D721Med (cell line): ENCODE measurements around the gene NENF.

Source experiments
- DNase-seq: peaks from one replicate; pipeline ENCODE4 v3.0.0; 2011; ENCODE audit warnings: low spot score; ENCODE audit not compliant: insufficient read length
- FAIRE-seq: peaks from 2 replicates; lab custom pipeline; 2011; peaks lifted over from hg19 to GRCh38; lab: Jason Lieb, UNC
- TF ChIP-seq, protein P1 (sequence below): IDR thresholded peaks from 2 replicates; pipeline ENCODE4 v1.5.1; 2012; ENCODE audit warnings: mild to moderate bottlenecking, control low read depth; ENCODE audit not compliant: insufficient read depth; ENCODE audit errors: missing control alignments

NENF gene

DNA sequence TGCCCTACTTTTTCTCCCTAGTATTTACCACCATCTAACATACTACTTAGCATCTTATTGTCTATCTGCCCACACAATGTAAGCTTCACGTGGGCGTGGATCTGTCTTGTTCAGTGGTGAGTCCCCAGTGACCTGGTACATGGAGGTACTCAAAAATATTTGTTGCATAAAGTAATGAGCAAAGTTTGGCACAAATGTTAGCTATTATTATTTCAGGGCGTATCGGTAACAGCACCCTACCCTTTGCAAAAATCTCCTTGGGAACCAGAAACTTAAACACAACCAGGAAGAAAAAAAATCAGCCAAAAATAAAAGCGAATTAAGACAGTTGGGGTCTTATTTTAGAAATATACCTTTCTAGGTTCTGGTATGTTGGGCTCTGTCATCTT, 454 bp upstream of the NENF start:
- TF ChIP-seq, protein P1, sequence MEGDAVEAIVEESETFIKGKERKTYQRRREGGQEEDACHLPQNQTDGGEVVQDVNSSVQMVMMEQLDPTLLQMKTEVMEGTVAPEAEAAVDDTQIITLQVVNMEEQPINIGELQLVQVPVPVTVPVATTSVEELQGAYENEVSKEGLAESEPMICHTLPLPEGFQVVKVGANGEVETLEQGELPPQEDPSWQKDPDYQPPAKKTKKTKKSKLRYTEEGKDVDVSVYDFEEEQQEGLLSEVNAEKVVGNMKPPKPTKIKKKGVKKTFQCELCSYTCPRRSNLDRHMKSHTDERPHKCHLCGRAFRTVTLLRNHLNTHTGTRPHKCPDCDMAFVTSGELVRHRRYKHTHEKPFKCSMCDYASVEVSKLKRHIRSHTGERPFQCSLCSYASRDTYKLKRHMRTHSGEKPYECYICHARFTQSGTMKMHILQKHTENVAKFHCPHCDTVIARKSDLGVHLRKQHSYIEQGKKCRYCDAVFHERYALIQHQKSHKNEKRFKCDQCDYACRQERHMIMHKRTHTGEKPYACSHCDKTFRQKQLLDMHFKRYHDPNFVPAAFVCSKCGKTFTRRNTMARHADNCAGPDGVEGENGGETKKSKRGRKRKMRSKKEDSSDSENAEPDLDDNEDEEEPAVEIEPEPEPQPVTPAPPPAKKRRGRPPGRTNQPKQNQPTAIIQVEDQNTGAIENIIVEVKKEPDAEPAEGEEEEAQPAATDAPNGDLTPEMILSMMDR = no peak
- FAIRE-seq = peak; percentile 56
- DNase-seq = no peak

DNA sequence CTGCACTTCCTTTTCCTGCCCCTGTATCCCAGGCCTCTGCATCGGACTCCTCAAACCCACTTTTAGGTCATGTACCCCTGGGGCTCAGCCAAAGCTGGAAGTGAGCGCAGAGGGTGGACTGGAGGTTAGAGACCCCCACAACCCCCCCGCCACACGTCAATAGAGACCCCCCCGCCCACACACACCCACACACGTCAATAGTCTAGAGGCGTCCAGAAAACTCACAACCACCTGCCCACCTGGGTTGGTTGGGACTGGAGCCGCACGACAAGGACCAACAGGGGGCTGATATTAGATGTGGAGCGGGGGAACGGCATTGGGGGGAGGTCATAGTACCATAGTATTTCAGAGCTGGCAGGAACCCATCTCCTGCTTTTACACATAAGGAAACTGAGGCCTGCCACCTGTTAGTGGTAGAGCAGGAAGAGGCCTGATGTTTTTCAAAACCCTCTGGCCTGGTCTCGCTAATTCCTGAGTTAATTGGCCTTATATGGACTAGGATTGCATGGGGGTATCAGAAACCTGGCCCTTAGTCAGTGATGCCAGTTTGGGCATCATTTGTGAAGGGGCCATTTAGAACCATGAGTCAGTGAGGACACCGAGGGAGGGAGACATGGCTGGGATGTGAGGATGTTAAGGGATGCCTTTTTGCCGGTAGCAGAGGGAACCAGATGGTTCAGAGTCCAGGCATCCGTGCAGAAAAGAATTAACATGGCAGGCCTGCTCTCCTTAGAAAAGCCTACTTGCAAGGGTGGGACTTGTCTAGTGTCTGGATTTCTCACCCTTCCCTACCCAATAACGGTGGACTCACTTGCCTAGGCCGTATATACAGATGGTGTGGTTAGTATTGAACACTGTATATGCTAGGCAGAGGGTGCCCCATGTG, 1.1 kb downstream of the NENF start:
- no peak for FAIRE-seq
- TF ChIP-seq, protein P1 = no peak
- DNase-seq = no peak

DNA sequence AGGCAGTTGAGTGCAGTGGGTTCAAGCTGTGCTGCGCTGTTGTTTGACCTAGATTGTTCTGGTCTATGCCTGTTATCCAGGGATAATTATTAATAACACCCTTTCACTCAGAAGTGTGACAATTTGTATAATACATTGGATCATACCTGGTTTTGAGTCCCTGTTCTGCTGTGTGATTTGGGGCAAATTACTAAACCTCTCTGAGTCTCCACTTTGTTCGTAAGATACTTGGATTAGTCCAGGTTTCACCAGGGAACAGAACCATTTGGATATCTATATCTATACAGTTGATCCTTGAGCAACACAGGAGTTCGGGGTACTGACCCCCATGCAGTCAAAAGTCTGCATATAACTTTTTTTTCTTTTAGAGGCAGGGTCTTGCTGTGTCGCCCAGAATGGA, 2.3 kb downstream of the NENF start:
- no peak for FAIRE-seq
- TF ChIP-seq, protein P1 = no peak
- DNase-seq = no peak

DNA sequence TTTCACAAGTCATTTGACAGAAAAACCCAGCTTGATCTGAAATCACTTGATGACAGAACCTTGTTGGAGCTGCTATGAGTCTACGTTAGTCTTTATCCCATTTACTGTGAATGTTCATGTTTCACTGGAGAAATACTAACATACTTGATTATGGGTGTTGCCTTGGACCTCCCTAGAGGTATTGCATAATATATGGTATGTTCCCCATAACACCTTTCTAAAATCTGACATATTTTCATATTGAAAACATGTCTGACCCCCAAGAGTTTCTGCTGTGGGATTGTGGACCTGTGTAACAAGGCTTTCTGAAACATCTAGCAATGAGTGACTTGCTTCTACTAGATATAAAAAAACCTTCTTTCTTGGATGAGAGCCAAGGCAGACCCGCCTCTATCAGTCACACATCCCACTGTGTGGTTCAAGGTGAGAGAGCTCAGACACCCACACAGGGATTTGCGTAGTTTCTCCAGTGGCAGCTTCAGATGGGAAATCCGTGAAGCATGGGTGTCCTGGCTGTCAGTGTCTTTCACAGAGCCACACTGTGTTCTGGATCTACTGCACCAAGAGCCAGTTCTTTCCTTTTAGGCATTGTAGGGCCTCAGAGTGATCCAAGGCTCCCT, 4.6 kb downstream of the NENF start:
- TF ChIP-seq, protein P1 = no peak
- DNase-seq (no peak), FAIRE-seq (no peak)

DNA sequence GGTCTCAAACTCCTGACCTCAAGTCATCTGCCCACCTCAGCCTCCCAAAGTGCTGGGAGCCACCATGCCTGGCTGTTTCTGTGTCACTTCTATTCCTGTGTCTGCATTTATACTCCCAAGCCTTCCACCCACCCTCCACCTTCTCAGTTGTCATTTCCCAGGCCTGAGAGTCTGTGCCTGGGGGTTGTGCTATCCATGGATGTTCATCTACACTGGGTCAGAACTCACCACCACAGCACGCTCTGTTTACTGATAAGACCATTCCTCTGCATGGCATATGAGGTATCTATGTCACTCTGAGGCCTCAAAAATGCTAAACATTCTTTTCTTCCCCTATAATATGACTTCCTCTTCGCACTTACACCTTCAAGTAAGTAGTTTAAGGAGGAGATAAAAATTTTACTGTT, 6.1 kb downstream of the NENF start:
- no peak for FAIRE-seq
- no peak for DNase-seq
- TF ChIP-seq, protein P1 = no peak

DNA sequence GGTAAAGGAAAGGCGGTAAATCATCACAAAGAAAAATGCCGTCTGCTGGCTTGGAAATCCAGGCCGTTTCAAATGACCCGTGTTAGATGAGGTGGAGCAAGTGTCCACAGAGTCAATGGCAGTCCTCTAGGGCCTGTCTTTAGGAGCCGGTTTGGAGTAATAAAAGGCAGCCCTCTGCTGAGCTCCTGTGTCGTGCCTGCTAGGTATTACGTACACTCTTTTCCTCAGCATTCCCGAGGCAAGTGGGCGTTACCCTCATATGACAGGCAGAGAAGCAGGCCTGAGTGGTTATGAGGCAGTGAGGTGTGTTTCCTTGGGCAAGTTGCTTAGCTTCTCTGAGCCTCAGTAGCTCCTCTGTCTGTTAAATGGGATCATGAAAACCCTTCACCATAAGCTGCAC, 7.7 kb downstream of the NENF start:
- no peak for DNase-seq
- no peak for FAIRE-seq
- TF ChIP-seq, protein P1 = no peak

DNA sequence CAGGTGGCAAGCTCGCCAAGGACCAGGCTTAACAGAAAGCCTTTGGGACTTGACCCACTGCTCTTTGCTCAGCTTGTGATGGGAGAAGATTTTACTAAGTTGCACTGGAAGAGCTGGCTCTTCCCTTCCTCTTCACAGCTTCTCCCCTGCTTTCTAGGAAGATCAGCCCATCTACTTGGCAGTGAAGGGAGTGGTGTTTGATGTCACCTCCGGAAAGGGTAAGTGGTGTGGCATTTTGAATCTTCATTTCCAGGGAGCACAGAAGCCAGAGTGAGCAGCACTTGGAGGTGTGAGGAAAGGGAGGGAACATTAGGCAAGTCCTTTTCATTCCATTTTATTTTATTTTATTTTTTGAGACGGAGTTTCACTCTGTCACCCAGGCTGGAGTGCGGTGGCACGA, 9.7 kb downstream of the NENF start:
- no peak for DNase-seq
- TF ChIP-seq, protein P1 = no peak
- no peak for FAIRE-seq
